NCI-H187 (cell line): ENCODE measurements around the gene SLC4A1.
A peak's percentile ranks its signal among the peaks of the same experiment; 100 is the strongest.
"Not testable (repeated sequence)": the region's sequence is repeated elsewhere in the genome, so short reads cannot be mapped to it uniquely, and the experiment has no call there.

ENCODE experiments used
- DNase-seq, 2 experiments: peaks; one replicate each; lab custom pipeline; 2025; lab: John Stamatoyannopoulos, UW

SLC4A1 gene

DNA sequence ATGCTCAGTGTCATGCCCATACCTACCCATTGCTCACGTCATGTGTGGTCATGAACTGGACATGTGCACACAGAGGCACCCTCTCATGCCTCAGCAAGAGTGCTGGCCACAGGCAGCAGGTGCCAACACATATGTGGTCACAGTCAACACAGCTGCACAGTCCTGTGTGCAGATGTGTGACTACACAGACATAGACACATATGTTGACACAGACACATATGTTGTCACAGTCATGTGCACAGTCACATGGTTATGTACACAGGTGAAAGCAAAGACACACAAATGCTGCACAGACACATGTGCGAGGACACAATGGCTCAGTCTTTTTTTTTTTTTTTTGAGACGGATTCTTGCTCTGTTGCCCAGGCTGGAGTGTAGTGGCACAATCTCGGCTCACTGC, 11.3 kb downstream of the SLC4A1 start:
- no peak for DNase-seq

- DNase-seq, result no peak
Measured at GRCh38 chr17:44255915-44256314, 12.0 kb downstream of the SLC4A1 start.

- no peak for DNase-seq
Measured at GRCh38 chr17:44254361-44255095, 13.4 kb downstream of the SLC4A1 start.

DNA sequence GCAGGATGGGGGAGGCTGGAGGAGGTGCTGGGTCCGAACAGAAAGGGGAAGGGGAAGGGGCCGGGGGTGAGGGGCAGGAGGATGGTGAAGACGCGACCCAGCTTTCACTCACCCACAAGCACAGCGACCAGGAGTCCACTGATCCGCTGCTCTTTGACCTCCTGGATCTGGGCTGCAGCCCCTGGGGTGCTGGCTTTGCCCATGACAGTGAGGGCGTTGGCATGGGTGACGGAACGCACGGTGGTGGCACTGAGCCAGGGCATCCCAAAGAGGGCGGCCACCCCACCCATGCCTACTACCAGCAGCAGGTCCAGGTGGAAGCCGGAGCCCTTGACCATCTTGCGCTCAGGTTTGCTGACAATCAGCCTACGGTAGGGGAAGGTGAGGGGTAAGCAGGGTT, 14.9 kb downstream of the SLC4A1 start:
- DNase-seq, result no peak

DNA sequence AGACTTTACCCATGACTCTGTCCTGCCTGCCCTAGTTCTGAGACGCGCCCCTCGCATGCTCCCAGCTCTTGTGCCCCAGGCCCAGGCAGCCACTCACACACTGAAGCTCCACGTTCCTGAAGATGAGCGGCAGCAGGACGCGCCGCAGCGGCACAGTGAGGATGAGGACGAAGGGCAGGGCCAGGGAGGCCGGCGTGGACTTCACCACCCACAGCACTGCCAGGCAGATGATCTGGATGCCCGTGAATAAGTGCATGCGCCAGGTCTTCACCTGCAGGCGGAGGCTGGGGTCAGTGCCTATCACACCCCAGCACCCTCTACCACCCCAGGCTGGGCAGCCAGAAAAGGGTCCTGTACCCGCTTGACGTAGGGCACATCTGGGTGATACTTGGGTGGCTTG, 16.9 kb downstream of the SLC4A1 start:
- DNase-seq, result no peak

DNA sequence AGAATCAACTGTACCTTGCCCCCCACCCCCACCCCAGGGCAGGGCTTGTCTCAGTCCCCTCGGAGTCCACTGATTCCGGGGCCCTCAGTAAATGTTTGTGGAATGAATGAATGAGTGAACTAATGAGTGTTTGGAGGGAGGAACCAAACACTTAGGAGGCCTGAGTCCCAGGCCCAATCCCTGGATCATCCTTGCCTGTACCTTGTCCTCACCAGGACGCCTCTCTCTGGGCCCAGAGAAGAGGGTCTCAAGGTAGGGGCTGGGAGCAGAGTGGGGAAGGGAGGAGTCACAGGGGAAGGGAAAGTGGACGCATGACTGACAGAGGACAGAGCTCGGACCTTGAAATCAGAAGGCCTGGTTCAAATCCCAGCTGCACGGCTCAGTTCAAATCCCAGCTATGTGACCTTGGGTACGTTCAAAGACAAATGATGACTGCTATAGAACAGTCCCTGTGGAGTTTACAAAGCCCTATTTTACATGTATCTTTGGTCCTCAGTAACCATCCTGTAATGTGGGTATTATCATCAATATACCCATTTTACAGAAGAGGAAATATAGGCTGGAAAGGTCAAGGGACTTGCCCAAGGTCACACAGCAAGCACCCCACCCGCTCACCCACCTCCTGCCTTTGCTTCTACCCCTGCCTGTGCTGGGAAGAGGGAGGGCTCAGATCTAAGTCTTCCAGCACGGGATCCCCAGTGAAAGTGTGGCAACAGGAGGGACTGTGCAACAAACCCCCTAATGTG, 18.3 kb downstream of the SLC4A1 start:
- DNase-seq, result no peak

GRCh38 chr17:44247876-44248736, 19.8 kb downstream of the SLC4A1 start:
- no peak for DNase-seq

- no peak for DNase-seq
Measured at GRCh38 chr17:44247440-44247841, 20.5 kb downstream of the SLC4A1 start.

DNA sequence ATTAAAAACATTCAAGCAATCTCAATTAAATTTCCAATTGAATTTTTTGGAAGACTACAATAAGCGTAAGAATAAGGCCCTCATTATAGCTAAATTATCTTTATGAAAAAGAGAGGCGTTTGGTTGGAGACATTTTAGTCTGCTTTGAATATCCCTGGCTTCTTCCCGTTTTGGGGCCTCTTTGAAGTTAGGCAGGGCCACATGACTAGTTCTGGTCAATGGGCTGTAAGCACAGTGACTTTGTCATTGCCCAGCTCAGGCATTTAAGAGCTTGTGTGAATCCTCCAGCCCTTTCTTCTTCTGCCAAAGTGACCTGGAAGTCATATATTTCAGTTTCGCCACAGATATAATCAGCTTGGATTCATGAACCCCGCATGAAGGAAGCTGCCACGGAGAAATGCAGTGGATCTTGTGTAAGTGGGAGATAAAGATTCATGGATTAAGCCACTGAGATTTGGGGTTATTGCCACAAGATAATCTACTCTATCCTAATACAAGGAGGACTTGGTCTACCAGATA, 26.8 kb downstream of the SLC4A1 start:
- no peak for DNase-seq

GRCh38 chr17:44237886-44238285, 30.0 kb downstream of the SLC4A1 start:
- DNase-seq, result not testable (repeated sequence)

DNA sequence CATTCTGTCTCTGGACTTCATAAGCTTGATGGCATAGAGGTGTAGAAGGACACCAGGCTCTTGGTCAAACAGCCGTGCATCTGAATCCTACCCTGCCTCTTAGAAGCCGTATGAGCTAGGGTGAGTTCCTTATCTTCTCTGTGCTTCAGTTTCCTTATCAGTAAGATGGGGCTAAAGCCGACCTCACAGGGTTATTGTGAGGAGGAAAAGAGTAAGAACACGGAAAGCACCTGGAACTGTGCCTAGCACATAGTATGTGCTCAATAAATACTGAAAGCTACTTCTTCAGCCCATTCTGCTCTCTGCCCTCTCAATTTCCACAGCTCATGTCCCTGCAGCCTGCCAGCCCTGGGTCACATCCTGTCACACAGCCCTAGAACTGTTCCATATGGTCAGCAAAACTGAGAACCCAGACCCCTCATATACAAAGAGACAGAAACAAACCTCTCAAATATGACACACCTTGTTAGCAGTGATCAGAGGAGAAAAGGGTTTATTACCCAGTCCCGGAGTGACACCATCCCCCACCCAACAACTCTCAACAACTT, 31.4 kb downstream of the SLC4A1 start:
- no peak for DNase-seq

DNA sequence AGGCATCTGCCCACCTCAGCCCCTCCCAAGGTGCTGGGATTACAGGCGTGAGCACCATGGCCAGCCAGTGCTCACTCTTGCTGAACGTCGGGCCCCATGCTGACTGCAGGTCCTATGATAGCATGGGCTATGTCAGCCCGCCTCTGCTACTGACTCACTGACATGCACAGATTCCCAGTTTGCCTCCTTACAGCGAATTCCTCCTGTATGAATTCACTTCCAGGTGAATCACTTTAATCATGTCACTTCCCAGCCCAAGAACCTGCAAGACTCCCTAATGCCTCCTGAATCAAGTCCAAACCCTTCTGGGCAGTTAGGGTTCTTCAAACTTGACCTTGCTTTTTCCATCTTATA, 32.4 kb downstream of the SLC4A1 start:
- no peak for DNase-seq

DNA sequence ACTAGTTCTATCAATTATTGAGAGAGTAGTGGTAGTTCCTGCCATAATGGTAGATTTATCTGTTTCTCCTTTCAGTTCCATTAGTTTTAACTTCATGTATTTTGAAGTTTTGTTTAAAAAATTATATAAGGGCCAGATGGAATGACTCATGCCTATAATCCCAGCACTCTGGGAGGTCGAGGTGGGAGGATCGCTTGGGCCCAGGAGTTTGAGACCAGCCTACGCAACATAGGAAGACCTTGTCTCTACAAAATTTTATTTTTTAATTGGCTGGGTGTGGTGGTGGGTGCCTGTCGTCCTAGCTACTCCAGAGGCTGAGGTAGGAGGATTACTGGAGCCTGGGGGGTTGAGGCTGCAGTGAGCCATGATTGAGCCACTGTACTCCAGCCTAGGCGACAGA, 34.4 kb downstream of the SLC4A1 start:
- no peak for DNase-seq

DNA sequence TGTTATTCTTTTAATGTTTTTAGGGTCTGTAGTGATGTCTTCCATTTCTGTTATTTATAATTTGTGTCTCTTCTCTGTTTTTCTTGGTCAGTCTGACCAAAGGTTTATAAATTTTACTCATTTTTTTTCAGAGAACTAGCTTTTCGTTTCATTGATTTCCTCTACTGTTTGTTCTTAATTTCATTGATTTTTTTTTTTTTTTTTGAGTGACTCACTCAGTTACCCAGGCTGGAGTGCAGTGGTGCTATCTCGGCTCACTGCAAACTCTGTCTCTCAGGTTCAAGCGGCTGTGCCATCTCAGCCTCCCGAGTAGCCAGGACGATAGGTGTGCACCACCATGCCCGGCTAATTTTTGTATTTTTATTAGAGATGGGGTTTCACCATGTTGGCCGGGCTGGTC, 35.9 kb downstream of the SLC4A1 start:
- DNase-seq, result no peak

DNA sequence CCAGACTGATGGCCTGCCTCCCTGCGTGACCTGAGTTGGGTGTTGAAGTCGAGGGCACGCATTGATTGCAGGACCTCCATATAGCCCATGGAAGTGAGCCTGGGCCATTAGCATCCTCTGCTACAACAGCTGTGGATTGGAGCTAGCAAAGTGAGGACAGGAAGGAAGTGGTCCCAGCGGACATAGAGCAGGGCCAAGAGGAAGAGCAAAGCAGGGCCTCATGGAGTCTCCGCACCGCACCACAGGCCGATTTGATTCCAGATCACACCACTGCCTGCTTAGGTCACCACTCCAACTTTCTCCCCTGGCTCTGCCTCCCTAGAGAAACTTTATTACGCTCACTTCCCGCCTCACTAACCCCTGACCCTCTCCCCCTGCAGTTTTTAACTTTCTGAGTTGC, 37.8 kb downstream of the SLC4A1 start:
- no peak for DNase-seq

- no peak for DNase-seq
Measured at GRCh38 chr17:44229090-44229489, 38.8 kb downstream of the SLC4A1 start.

DNA sequence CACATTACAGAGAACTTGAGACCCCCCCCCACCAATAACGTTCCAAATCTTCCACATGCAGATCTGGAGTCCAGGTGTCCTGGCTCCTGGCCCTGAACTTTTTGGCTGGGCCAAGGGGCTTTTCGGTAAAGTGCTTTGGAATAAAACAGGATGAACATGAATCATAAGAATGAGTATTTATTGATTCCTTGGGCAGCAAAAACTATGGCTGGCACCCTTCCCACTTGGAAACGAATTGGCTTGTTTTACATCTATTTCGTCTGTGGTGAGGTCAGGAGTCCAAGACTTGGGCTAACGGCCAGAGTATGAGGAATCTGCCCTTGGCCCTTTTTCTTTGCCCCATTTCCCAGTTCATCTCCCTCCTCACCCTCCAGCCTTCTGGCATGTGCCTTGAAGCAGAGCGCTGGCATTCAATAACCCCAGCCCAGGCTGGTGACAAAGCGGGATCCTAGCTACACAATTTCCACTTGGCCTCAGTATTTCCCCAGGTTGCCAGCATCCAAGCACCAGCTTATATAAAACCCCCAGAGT, 44.3 kb downstream of the SLC4A1 start:
- DNase-seq, result no peak

GRCh38 chr17:44222112-44222869, 45.6 kb downstream of the SLC4A1 start:
- DNase-seq, result peak in 1 of 2 experiments; percentile 30

DNA sequence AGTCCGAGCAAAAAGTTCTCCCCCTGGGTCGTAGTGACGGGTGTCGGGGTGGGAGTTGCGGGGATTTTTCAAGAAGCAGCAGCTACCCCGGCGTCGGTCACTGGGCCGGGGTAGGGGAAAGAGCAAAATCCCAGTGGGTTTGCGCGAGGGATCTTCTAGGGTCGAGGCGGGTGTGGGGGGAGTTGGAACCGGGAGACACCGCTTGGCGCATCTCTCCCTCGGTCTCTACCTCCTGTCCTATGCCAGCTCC, 46.1 kb downstream of the SLC4A1 start:
- DNase-seq, result no peak

DNA sequence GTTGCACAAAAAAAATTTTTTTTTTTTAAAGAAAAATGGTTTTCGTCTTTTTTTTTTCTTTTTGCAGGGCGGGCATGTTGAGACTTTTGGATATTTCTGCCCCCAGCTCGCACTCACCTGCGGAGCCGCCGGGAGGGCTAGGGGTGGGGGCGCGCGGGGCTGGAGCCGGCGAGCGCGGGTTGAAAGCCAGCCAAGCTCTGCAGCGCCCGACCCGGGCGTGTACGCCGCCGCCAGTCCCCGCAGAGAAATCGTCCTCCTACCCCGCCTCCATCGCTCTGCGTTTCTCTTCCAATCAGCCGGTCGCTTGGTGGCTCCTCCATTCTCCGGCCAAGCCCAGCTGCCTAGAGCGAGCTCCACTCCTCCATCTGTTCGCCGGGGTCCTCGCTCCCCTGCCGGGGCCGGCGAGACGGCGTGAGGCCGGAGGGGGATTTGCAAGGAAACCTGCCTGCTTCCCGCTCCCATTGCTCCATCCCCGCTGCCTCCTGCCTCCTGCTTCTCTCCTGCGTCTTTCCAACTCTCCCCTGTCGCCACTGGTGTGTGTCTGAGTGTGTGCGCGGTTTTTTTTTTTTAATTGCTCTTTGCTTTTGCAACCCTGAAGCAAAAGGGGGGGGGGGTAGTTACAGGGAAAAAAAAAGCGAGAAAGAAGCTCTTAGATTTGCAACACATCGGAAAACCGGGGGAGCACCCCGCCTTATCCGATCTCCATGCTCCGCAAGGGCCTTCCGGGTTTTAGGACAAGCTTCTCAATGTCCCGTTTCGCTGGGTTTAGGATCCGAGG, 46.7 kb downstream of the SLC4A1 start:
- DNase-seq, result peak; percentile 26 to 52
